GM12864 (cell line): Measurements from ENCODE around the gene TCP10L.
"Not testable (repeated sequence)": the region's sequence is repeated elsewhere in the genome, so short reads cannot be mapped to it uniquely, and the experiment has no call there.

Experiments used
- DNase-seq: peaks from one replicate; pipeline ENCODE4 v3.0.0-alpha.2; 2011; ENCODE audit warnings: low read depth
- H3K4me3 ChIP-seq: 2 replicates; pipeline ENCODE4 v1.5.1; 2011; ENCODE audit warnings: mild to moderate bottlenecking, low read depth, low read length, control low read depth
- TF ChIP-seq, protein P1 (sequence below): IDR thresholded peaks from 2 replicates; pipeline ENCODE4 v1.5.1; 2011; ENCODE audit warnings: low read depth, mild to moderate bottlenecking, moderate library complexity, low read length, control low read depth, inconsistent platforms; ENCODE audit errors: missing control alignments

The TCP10L gene

DNA sequence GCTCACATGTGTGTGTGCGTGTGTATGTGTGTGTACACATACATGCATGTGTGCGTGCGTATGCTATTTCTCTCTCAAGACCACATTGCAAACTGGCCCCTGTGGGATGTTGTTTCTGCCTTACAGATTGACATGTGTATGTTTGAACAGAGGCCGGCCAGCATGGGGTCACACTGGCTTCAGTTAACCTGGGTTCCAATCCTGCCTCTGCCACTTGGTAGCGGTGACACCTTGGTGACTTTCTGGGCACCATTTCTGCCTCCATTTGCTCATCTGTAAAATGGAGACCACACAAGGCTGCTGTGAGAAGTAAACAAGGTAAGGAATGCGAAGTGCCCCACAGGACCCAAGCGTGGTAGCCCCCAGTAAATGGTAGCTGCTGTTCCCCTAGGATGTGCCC, 51.7 kb downstream of the TCP10L start:
- TF ChIP-seq, protein P1, sequence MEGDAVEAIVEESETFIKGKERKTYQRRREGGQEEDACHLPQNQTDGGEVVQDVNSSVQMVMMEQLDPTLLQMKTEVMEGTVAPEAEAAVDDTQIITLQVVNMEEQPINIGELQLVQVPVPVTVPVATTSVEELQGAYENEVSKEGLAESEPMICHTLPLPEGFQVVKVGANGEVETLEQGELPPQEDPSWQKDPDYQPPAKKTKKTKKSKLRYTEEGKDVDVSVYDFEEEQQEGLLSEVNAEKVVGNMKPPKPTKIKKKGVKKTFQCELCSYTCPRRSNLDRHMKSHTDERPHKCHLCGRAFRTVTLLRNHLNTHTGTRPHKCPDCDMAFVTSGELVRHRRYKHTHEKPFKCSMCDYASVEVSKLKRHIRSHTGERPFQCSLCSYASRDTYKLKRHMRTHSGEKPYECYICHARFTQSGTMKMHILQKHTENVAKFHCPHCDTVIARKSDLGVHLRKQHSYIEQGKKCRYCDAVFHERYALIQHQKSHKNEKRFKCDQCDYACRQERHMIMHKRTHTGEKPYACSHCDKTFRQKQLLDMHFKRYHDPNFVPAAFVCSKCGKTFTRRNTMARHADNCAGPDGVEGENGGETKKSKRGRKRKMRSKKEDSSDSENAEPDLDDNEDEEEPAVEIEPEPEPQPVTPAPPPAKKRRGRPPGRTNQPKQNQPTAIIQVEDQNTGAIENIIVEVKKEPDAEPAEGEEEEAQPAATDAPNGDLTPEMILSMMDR: no peak
- H3K4me3 ChIP-seq: no peak overlapping the region
- DNase-seq: no peak

DNA sequence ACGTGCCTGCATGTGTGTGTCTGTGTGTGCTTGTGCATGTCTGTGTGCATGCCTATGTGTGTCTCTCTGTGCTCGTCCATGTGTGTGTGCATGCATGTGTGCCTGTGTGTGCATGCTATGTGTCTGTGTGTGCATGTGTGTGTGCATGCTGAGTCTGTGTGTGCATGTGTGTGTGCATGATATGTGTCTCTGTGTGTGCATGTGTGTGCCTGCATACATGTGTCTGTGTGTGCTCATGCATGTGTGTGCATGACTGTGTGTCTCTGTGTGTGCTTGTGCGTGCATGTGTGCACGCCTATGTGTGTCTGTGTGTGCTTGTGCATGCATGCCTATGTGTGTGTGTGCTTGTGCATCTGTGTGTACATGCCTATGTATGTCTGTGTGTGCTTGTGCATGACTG, 52.3 kb downstream of the TCP10L start:
- no peak for DNase-seq
- TF ChIP-seq, protein P1: no peak
- no peak overlapping the region for H3K4me3 ChIP-seq

DNA sequence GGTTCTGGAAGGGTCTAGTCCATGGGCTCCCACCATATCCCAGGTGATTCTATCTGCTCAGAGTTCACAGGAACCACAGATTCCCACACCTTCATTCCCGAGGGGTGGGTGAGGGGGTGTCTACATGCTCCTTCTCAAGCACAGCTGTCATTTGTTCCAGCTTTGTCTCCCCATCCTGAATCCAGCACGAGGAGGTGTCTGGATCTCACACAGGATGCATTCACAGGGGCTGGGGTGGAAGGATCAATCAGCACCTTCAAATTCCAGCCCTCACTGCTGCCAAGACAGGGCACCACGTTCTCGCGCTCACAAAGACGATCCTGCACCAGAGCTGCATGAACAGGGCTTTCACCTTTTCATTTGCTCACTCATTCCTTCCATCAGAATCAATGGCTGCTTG, 52.7 kb downstream of the TCP10L start:
- H3K4me3 ChIP-seq: no peak overlapping the region
- no peak for DNase-seq
- TF ChIP-seq, protein P1: no peak

DNA sequence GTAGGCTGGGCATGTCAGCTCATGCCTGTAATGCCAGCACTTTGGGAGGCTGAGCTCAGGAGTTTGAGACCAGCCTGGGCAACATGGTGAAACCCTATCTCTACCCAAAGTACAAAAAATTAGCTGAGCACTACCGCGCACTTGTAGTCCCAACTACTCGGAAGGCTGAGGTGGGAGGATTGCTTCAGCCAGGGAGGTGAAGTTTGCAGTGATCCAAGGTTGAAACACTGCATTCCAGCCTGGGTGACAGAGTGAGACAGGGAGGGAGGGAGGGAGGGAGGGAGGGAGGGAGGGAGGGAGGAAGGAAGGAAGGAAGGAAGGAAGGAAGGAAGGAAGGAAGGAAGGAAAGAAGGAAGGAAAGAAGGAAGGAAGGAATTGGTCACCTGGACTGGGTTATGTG, 53.8 kb downstream of the TCP10L start:
- not testable (repeated sequence) for H3K4me3 ChIP-seq, DNase-seq

DNA sequence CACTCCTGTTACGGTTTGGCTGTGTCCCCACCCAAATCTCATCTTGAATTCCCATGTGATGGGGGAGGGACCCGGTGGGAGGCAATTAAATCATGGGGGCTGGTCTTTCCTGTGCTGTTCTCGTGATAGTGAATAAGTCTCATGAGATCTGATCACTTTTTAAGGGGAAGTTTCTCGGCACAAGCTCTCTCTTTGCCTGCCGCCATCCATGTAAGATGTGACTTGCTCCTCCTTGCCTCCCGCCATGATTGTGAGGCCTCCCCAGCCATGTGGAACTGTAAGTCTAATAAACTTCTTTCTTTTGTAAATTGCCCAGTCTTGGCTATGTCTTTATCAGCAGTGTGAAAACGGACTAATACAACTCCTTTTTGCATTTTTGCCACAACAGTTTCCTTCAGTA, 54.5 kb downstream of the TCP10L start:
- not testable (repeated sequence) for H3K4me3 ChIP-seq, DNase-seq

DNA sequence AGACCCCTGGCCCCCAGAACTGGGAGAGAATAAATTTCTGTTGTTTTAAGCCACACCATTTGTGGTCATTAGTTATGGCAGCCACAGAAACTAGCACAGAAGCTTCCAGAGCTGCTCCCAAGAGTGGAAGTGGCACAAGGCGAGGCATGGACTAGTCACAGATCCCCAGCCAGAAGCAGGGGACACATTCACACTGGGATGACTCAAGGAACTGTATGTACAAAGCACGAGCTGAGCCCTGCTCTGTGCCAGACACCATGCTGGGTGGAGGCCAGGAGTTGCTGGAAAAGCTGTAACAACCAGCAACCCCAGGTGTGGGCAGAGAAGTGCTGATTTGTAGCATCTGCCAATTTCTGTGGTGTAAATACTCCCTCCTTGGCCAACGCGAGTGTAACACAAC, 55.6 kb downstream of the TCP10L start:
- H3K4me3 ChIP-seq: no peak overlapping the region
- no peak for DNase-seq
- TF ChIP-seq, protein P1: no peak

DNA sequence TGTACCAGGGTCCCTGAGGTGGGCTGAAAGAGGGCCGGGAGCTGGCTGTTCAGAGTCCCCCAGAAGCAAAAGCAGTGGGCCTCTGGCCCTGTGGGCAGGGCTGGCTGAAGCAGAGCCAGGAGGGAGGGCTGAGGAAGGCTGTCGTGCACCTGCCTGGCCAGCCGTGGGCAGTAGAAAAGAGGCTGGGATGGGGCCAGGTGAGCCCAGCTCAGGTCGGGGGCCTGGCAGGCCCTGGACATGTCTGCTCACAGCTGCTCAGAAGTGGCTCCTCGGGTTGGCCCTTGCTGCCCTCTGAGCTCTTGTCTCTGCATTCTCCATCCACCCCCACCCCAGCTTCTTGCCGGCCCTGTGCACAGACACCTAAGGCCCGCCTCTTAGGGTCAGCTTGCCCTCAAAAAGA, 60.0 kb downstream of the TCP10L start:
- TF ChIP-seq, protein P1: no peak
- H3K4me3 ChIP-seq: no peak overlapping the region
- no peak for DNase-seq

DNA sequence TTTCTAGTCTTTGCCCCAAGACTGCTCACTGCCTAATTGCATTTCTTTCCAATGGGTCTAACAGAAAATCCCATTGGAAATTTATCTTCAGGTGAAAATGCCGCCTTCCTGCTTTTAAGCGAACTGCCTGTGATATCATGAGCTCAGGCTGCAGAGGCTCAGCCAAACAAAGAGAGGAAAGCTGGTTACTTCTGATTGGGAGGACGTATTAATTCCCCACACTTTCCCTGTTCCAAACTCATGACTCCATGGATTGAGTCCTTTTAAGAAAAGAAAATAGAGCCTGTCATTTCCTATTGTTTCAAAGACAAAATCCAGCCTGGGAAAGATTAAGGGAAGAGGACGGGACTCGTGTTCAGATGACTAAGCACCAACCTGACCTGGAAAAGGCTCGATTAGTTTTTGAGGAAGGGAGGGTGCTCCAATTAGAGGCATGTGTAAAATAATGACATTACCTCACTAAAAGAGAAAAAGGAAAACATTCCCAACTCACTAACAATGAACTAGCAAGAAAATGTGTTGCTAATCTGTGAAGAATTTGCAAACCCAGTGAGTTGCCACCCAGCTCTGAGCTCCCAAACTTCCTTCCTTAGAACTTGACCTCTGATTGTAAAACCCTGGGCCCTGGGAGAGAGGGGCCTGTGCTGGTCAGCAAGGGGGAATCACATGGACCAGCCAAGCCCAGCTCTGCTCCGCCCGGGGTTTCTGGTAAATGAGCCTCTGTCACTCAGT, 61.2 kb downstream of the TCP10L start:
- H3K4me3 ChIP-seq: no peak overlapping the region
- TF ChIP-seq, protein P1: no peak
- DNase-seq: no peak
